Common myeloid progenitor, CD34-positive (primary cell): Measurements from ENCODE around the gene PLLP.
A peak's percentile ranks its signal among the peaks of the same experiment; 100 is the strongest.

Source experiments
- CTCF ChIA-PET: fragments of 350-600 bp; sonication (Branson Sonifier 250); formaldehyde crosslinking; loops from one replicate; lab custom pipeline; 2021; ENCODE audit warnings: antibody characterized with exemption; lab: Charles Lee
- POLR2A ChIA-PET: fragments of 350-600 bp; sonication (Branson Sonifier 250); formaldehyde crosslinking; loops from one replicate; lab custom pipeline; 2021; ENCODE audit warnings: antibody characterized with exemption; lab: Charles Lee
- DNase-seq, 3 donors: peaks; one replicate each; pipeline versions ENCODE4 v3.0.0 to v3.0.0-alpha.2; 2013
- H3K27ac ChIP-seq, 2 experiments: 1 replicate in 1 of 2; 2 replicates in 1 of 2; pipeline ENCODE4 v1.7.0; 2013; ENCODE audit warnings: inconsistent platforms in 2 of 2, low read length in 2 of 2, mild to moderate bottlenecking in 2 of 2, low read depth in 1 of 2, moderate library complexity in 1 of 2; ENCODE audit not compliant: severe bottlenecking in 2 of 2, insufficient read depth in 1 of 2, poor library complexity in 1 of 2
- H3K27me3 ChIP-seq, 5 experiments: replicated peaks in 2 of 5; 1 replicate in 3 of 5; 2 replicates in 2 of 5; pipeline versions ENCODE4 v1.6.1 to v1.7.0; 2013; ENCODE audit warnings: low read length in 4 of 5, mild to moderate bottlenecking in 2 of 5, moderate library complexity in 2 of 5, inconsistent platforms in 1 of 5; ENCODE audit not compliant: insufficient read depth in 5 of 5, control insufficient read depth in 4 of 5
- H3K36me3 ChIP-seq, 4 experiments: 1 replicate in 2 of 4; 2 replicates in 2 of 4; pipeline versions ENCODE4 v1.6.1 to v1.7.0; 2013; ENCODE audit warnings: low read length in 3 of 4, control low read depth in 1 of 4, mild to moderate bottlenecking in 1 of 4; ENCODE audit not compliant: control insufficient read depth in 4 of 4, insufficient read depth in 4 of 4
- H3K4me1 ChIP-seq, 4 experiments: 1 replicate in 3 of 4; 2 replicates in 1 of 4; pipeline versions ENCODE4 v1.6.1 to v1.7.1; 2013; ENCODE audit warnings: low read length in 3 of 4, mild to moderate bottlenecking in 3 of 4, control low read depth in 1 of 4, inconsistent platforms in 1 of 4, moderate library complexity in 1 of 4; ENCODE audit not compliant: control insufficient read depth in 4 of 4, insufficient read depth in 4 of 4; ENCODE audit errors: control extremely low read depth in 1 of 4
- H3K4me3 ChIP-seq, 7 experiments: 1 replicate in 4 of 7; 2 replicates in 3 of 7; pipeline versions ENCODE4 v1.5.1 to v1.7.0; 2013; ENCODE audit warnings: mild to moderate bottlenecking in 7 of 7, low read length in 6 of 7, moderate library complexity in 6 of 7, inconsistent platforms in 2 of 7, low read depth in 2 of 7, control low read depth in 1 of 7; ENCODE audit not compliant: insufficient read depth in 4 of 7, control insufficient read depth in 1 of 7; ENCODE audit errors: extremely low read depth in 1 of 7
- H3K9me3 ChIP-seq, 5 experiments: 1 replicate in 4 of 5; 2 replicates in 1 of 5; pipeline versions ENCODE4 v1.6.1 to v1.7.1; 2013; ENCODE audit warnings: low read length in 4 of 5, mild to moderate bottlenecking in 2 of 5, inconsistent platforms in 1 of 5, low read depth in 1 of 5, moderate library complexity in 1 of 5; ENCODE audit not compliant: control insufficient read depth in 4 of 5, insufficient read depth in 2 of 5; ENCODE audit errors: control extremely low read depth in 1 of 5
- WGBS: methylation state at CpG from one replicate; pipeline ENCODE4 v1.1.5; 2013; ENCODE audit not compliant: insufficient coverage; 5-methylcytosine and 5-hydroxymethylcytosine counted together

Gene PLLP

DNA sequence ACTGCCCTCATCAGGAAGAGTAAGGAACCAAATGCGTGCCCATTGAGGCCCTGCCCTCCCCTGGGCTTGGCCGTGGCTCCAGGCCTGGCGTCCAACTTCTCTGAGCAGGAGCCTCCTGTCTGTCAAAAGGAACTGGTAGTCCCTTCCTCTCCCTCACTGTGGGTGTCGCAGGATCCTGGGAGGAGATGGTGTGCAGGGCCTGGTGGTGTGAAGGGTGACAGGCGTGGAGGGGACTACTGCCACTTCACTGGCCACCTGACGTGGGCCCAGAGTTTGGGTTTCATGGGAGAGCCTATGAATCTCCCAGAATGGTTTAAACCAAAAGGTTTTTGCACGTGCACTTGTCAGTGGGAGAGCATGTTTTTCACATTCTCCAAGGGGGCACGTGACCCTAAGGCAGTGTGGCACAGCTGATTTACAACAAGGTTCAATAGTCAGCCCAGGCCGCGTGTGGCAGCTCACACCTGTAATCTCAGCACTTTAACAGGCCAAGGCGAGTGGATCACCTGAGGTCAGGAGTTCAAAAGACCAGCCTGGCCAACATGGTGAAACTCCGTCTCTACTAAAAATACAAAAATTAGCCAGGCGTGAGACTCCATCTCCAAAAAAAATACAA is 26.9 kb downstream of the PLLP start:
- Histone ChIP-seq H3K36me3 (peaks cover 0 to 8% (median 2%) of the 10 kb centered on the region in 4 experiments), H3K4me3 (no peak overlapping the region), H3K27me3 (no peaks in the 10 kb centered on the region), H3K27ac (no peak overlapping the region), H3K9me3 (no peaks in the 10 kb centered on the region), H3K4me1 (peaks cover 0 to 5% (median 3%) of the 10 kb centered on the region in 4 experiments)
- ChIA-PET POLR2A (no interaction called here), CTCF (no interaction called here)
- DNase-seq: no peak
- WGBS: 95% methylated on average over 10 of the region's 13 CpGs

DNA sequence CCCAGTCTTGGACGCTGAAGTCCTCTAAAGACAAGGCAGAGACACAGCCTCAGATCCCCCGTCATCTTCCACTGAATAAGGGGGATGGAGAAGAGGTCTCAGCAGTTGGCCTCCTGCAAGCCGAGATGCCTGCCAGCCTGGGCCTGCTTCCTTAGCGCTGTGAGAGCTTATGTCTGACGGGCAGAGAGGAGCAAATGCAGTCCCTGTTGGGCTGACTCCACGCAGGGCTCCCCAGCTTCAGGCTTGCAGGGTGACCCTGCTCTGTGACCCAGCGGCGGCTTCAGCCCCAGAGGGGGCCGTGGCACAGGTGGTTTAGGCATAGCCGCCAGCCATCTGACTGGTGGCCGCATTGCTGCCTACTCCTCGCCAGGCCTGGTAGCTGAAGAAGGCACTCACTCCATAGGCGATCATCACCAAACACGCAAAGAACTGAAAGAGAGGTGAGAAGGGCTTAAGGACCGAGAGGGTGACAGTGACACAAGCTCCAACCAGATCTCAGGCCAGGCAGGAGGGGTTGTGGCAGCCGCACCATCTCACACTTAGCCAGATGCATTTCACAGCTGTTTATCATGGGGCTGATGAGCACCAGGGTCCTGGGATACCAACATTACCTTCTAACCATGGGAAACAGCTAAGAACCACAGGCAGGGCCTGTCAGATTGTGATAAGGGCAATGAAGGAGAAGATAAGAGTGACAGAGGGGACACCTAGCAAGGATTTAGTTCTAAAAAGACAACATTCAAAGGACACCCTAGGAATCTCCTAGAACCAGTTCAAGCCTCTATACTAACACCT is 27.7 kb downstream of the PLLP start:
- peak in 1 of 3 donors; percentile 25 for DNase-seq
- Histone ChIP-seq H3K27me3 (no peaks in the 10 kb centered on the region), H3K27ac (no peak overlapping the region), H3K4me3 (no peak overlapping the region), H3K9me3 (no peaks in the 10 kb centered on the region), H3K4me1 (peaks cover 0 to 5% (median 3%) of the 10 kb centered on the region in 4 experiments), H3K36me3 (peaks cover 2 to 16% (median 7%) of the 10 kb centered on the region in 4 experiments)
- POLR2A ChIA-PET: no interaction called here
- CTCF ChIA-PET: no interaction called here
- WGBS: 97% methylated on average over 16 of the region's 16 CpGs

DNA sequence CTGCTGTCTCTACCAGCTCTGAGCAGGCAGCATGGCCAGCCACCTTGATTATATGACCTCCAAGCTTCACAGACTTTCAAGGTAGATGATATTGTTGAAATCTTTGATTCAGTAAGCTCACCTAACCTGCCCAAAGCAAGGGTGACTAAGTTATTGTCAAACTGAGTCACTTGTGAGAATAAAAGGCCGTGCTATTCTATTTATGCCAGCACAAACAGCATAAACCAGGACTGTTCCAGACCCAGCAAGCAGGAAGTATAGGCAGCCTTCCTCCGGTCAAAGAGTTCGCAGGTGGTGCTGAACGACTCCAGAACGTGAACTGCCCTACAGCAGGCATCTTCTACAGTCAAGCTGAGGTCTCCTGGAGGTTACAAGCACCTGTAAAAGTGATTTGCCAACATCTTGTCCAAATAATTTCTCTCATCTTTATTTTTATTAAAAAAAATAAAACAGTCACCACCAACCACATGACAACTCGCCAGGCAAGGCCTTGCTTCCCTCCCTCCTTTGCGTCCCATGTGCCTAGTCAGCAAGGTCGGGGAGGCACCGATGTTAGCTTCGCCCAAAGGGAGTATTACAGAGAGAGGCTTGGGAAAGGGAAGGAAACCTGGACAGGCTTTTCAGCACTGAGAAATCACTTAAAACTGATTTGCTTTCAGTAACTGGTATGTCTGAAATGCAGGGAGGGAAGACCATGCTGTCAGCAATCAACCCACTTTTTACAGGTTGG is 28.6 kb downstream of the PLLP start:
- Histone ChIP-seq H3K27ac (no peak overlapping the region), H3K9me3 (no peaks in the 10 kb centered on the region), H3K4me1 (peaks cover 0 to 5% (median 3%) of the 10 kb centered on the region in 4 experiments), H3K4me3 (no peak overlapping the region), H3K36me3 (peaks cover 3 to 25% (median 10%) of the 10 kb centered on the region in 4 experiments), H3K27me3 (no peaks in the 10 kb centered on the region)
- POLR2A ChIA-PET: interaction anchor here (0.6 kb wide), 1 partner anchor 70 kb away, joined by 3 read pairs; the partner anchor contains the start of genes PSME3IP1 and RSPRY1
- DNase-seq: no peak
- 93% methylated on average over 7 of the region's 10 CpGs for WGBS
- CTCF ChIA-PET: interaction anchor here (1.0 kb wide), 1 partner anchor 23 kb away, joined by 3 read pairs; no protein-coding TSS in a partner anchor

DNA sequence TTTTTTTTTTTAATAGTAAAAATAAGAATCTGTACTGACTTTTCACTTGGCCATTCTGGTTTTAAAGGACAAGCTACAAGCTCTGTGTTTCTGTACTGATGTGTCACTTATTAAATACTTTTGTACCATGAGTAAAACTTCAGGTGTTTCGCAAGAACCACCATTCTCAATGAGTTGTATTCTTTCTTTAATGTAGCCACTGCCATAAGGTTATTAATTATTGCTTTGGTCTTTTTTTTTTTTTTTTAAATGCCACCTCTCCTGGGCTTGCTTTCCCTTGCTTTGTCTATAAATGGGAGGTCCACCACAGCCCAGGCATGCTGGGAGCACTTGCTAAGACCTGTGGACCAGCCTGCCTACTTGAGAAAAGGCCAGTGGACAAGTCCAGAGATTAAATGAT is 31.0 kb downstream of the PLLP start:
- Histone ChIP-seq H3K36me3 (peaks cover 6 to 46% (median 26%) of the 10 kb centered on the region in 4 experiments), H3K27ac (no peak overlapping the region), H3K4me3 (no peak overlapping the region), H3K9me3 (no peaks in the 10 kb centered on the region), H3K27me3 (no peaks in the 10 kb centered on the region), H3K4me1 (no peaks in the 10 kb centered on the region)
- no peak for DNase-seq
- ChIA-PET POLR2A (no interaction called here), CTCF (no interaction called here)
- WGBS: no CpG with 5 or more reads among the region's 1 CpG

DNA sequence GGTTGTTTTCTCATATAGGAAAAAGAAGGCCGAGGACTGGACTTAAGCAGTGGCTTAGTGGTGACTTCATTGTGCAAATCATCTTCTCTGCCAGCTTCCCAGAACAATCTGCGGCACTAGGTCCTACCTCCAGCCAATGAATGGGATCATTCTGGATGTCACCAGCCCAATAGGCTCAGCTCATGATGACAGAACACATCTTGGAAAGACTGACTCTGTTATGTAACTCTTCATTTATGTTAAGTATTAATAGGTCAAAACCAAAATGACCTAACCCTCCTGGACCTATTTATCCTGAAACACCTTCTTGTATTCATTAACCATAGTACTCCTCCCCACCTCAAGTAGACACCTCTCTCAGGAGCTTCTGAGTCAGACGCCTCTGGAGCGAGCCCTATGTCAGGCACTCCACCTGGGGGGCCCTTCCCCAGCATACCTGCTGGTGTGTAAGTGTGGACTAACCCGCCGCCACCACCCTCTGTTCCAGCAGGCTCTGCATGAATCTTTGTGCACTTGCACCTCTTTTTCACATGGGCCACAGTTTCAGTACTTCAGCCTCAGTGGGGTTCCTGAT is 32.2 kb downstream of the PLLP start:
- Histone ChIP-seq H3K9me3 (no peaks in the 10 kb centered on the region), H3K4me3 (no peak overlapping the region), H3K36me3 (peaks cover 6 to 52% (median 27%) of the 10 kb centered on the region in 4 experiments), H3K27me3 (no peaks in the 10 kb centered on the region), H3K4me1 (no peaks in the 10 kb centered on the region), H3K27ac (no peak overlapping the region)
- 93% methylated on average over 4 of the region's 6 CpGs for WGBS
- POLR2A ChIA-PET: no interaction called here
- CTCF ChIA-PET: interaction anchor here (1.6 to 2.0 kb wide), 2 partner anchors 9 to 48 kb away, joined by 3 to 4 read pairs; no protein-coding TSS in a partner anchor
- peak in 1 of 3 donors; percentile 13 for DNase-seq

DNA sequence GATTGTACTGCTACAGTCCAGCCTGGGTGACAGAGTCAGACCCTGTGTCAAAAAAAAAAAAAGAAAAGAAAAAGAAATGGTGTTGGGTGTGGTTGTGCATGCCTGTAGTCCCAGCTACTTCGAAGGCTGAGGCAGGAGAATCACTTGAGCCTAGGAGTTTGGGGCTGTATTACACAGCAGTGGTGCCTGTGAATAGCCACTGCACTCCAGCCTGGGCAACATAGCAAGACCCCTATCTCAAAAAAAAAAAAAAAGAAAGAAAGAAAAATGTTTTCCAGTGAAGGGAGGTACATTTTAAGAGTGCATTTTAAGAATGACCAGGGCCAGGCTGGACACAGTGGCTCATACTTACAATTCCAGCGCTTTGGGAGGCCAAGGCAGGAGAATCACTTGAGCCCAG is 33.1 kb downstream of the PLLP start:
- no CpG with 5 or more reads among the region's 2 CpGs for WGBS
- CTCF ChIA-PET: interaction anchor here (0.9 to 2.0 kb wide), 3 partner anchors 10 to 49 kb away, joined by 3 to 4 read pairs (median 3); no protein-coding TSS in a partner anchor
- no peak for DNase-seq
- Histone ChIP-seq H3K4me3 (no peak overlapping the region), H3K36me3 (peaks cover 6 to 52% (median 31%) of the 10 kb centered on the region in 4 experiments), H3K4me1 (no peaks in the 10 kb centered on the region), H3K27me3 (no peaks in the 10 kb centered on the region), H3K9me3 (no peaks in the 10 kb centered on the region), H3K27ac (no peak overlapping the region)
- POLR2A ChIA-PET: no interaction called here
